HG03354 (cell line): ENCODE results near the gene PARP3.

Source experiments
- ATAC-seq: cut with Tn5 transposase; IDR thresholded peaks from one replicate; pipeline ENCODE4 v1.9.1; 2021; ENCODE audit warnings: mild to moderate bottlenecking; ENCODE audit not compliant: unreplicated experiment, poor library complexity, severe bottlenecking

Gene PARP3

DNA sequence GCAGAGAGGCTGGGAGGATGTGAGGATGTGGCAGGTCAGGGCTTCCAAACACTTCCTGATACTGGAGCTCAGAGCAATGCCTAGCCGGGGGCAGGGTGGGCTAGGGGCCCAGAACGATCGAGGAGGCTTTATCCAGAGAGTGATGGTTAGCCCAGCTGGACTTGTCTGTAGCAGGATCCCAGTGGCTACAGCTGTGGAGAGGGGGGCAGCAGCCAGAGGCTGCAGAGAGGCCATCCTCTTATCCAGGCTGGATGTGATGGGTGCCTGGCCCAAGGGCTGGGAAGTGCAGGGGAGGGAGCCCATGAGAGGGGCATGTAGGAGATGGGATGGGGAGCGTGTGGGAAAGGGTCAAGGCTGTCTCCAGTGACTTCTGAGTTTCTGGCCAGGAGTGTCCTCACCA, 4.6 kb downstream of the PARP3 start:
- ATAC-seq, result no peak

DNA sequence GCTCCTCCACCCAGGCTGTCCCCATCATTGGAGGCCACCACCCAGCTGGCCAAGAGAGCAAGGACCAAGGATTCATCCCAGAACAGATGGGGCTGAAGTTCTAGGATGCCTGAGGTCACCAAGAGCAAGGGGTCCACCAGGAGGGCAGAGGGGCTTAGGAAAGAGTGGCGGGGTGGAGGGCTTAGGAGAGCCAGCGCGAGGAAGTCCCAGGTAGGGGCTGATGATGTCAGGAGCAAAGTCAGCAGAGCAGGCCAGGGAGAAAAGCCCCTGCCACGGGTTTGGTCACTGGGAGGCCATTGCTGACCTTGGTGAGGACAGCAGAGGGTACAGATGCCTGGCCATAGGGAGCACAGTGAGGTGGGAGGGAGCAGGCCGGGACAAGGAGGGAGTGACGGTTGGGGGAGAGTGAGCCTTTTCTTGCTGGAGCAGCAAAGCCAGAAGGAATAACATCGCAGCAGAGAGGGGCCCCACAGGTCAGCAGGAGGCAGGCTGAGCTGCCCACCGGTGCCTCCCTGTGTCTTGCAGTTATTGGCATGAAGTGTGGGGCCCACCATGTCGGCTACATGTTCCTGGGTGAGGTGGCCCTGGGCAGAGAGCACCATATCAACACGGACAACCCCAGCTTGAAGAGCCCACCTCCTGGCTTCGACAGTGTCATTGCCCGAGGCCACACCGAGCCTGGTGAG, 5.2 kb downstream of the PARP3 start:
- no peak for ATAC-seq

- no peak for ATAC-seq
Measured at GRCh38 chr3:51948016-51948580, 5.9 kb downstream of the PARP3 start.

DNA sequence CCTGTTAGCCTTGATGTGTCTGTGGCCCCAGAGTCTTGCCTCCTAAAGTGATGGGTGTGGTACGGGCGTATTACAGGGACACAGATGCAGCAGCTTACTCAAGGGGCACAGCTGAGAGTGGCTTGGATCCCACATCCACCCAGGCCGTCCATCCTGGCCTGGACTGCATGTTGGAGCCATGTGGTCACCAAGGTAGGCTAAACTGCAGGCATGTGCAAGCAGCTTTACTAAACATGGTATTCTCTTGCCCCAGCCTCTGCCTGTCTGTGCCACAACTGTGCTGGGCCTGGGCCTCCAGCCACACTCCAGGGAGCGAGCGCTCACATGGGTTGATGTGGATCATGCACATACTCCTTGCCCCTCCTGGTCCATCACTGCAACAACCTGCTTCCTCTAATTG, 7.0 kb downstream of the PARP3 start:
- no peak for ATAC-seq

- ATAC-seq, result no peak
Measured at GRCh38 chr3:51950899-51951298, 8.7 kb downstream of the PARP3 start.

GRCh38 chr3:51953445-51953844, 11.3 kb downstream of the PARP3 start:
- ATAC-seq, result no peak

DNA sequence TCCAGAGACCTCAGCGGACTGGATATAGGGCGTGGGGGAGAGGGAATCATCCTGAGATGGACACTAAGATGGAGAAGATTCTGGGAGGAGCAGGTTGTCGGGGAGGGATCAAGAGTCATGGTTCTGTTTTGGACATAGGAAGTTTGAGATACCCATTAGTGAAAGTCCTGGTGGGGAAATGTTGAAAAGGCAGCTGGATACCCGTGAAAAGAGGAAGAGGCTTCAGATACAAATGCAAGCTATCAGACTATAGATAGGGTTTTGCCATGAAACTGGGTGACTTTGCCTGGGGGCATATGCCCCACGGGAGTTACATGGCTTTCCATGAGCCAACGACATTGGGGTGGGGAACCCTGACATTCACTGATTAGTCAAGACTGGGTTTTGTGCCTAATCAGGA, 11.9 kb downstream of the PARP3 start:
- ATAC-seq, result no peak

DNA sequence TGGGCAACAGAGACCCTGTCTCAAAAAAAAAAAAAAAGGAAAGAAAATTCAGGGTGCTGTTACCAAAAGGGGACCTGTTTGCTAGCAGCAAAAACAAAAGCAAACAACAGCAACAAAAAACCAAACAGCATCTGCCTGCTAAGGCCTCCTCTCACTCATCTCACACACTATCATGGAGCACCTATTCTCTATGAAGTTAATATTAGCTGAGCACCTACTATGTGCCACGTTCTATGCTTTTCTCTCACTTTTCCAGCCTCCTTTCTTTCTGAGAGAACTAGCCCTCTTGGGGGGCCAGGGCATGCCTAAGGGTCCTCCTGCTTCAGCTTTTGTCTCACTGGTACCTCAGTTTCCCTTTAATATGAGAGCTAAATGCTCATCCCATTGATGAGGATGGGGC, 12.6 kb downstream of the PARP3 start:
- ATAC-seq, result no peak

DNA sequence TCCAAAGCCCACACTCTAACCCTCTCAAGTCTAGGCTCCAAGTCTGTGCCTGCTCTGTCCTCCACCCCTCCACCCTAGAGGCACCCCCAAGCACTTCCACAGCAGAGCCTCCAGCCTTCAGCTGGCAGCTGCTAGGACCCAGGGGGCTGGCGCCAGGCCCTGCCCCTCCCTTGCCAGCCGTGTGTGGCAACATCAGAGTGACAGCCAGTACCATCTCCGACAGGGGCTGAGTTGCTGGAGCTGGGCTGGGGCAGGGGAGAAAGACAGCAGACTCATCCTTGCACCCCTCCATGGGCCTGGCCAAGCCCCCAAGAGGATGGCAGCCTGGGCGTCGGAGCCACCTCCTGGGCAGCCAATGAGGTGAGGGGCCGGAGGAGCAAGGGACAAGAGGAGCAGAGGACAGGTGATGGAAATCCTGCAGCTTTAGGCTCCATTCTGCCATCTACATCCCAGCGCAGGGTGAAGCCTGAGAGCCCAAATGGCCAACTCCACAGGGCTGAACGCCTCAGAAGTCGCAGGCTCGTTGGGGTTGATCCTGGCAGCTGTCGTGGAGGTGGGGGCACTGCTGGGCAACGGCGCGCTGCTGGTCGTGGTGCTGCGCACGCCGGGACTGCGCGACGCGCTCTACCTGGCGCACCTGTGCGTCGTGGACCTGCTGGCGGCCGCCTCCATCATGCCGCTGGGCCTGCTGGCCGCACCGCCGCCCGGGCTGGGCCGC, 13.2 kb downstream of the PARP3 start, which contains the start of gene GPR62:
GPR62 (plus strand) TSS at position 207 of the 718 bp plus-strand sequence; CDS start at position 479, 272 bp downstream.
- no peak for ATAC-seq

DNA sequence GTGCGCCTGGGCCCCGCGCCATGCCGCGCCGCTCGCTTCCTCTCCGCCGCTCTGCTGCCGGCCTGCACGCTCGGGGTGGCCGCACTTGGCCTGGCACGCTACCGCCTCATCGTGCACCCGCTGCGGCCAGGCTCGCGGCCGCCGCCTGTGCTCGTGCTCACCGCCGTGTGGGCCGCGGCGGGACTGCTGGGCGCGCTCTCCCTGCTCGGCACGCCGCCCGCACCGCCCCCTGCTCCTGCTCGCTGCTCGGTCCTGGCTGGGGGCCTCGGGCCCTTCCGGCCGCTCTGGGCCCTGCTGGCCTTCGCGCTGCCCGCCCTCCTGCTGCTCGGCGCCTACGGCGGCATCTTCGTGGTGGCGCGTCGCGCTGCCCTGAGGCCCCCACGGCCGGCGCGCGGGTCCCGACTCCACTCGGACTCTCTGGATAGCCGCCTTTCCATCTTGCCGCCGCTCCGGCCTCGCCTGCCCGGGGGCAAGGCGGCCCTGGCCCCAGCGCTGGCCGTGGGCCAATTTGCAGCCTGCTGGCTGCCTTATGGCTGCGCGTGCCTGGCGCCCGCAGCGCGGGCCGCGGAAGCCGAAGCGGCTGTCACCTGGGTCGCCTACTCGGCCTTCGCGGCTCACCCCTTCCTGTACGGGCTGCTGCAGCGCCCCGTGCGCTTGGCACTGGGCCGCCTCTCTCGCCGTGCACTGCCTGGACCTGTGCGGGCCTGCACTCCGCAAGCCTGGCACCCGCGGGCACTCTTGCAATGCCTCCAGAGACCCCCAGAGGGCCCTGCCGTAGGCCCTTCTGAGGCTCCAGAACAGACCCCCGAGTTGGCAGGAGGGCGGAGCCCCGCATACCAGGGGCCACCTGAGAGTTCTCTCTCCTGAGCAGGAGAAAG, 14.0 kb downstream of the PARP3 start:
- no peak for ATAC-seq

DNA sequence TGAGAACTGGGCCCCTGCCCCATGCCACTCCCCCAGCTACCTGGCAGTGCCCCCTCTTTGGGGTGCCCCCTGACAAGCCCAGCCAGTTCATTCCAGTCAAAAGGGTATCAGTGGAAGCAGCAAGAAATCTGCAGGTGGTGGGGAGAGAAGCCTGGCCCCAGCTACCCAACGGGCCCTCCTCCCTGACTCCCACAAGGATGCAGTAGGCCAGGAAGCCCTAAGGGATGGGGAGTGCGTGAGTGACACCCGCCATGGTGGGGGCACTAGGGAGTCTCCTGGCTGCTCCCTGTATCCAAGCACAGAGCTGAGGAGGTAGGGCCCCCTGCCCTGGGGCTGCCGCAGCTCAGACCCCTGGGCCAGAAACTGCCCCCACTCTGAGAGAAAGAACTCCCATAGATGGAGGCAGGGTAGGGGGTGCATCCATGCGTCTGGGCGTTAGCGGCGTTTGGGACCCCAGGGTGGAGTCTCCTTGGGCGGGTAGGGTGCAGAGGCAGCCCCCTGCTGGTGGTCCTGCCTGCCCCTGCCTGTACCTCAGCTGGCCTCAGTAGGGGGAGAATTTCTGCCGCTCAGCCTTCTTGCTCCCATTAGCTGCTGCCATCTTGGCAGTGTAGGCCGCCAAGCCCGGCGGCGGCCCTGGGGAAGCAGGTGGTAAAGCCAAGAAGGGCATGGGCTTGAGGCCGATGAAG, 15.5 kb downstream of the PARP3 start:
- no peak for ATAC-seq

GRCh38 chr3:51958603-51959521, 16.7 kb downstream of the PARP3 start:
- no peak for ATAC-seq

- no peak for ATAC-seq
Measured at GRCh38 chr3:51959651-51960050, 17.5 kb downstream of the PARP3 start.

DNA sequence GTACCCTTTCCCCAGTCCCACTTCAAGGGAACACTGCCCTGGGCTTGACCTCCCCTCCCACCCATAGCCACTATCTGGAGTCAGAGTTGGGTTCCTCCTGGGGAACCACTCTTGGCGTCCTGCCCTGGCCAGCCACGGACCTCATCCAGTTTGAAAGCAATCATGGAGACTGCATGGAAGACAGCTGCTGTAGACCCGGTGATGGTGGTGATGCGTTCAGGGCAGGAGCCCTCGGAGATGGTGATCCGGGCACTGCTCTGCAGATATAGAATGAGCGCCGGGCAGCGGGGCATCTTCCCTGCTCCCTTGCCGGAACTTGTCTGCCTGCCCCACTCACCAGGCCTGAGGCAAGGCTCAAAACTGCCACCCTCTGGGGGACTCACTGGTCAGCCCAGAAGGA, 18.2 kb downstream of the PARP3 start:
- no peak for ATAC-seq

GRCh38 chr3:51961011-51961410, 18.8 kb downstream of the PARP3 start:
- no peak for ATAC-seq

DNA sequence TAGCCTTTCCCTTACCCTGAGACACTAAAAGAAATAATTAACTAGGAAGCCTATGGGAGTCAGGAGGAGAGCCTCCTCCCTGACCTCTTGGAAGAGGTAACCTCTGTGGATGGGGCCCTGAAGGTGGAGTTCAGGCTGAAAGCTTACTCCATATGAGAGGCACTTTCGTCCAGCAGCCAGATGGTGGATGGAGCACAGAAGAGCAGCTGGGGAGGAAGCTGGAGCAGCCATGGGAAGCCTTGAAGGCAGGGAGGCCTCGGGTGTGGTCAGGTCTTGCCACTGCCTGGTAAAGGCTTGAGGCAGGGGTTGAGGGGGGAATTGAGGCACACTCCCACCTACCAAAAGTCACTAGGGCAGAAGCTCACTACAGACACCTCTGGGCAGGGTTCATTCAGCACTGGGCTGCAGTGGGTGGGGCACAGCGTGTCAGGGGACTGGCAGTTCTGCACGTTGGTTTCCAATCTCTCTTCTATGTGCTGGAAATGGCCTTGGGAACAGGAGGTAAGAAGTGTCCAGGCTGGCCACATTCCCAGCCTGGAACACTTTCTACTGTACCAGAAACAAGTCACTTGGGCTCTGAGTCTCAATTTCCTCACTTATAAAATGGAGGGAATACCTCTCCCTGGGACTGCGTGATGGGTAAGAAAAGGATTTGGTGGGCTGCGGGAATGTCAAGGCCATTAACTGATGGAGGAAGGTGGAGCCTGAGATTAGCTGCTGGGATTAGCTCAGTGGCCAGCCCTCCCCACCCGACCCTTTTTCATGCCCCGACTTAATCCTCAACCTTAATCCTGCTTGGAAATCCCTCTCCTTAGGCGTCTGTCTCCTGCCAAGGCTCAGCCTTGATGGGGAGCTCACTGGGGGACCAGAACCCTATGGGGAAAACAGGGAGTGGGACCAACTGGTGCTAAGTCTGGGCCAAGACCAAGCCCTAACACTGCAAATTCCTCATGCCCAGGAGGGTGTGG, 19.7 kb downstream of the PARP3 start:
- no peak for ATAC-seq

- no peak for ATAC-seq
Measured at GRCh38 chr3:51962854-51963530, 20.8 kb downstream of the PARP3 start.
